HG03442 (cell line): ENCODE results near the gene SLC6A3.
"Not testable (repeated sequence)": the region's sequence is repeated elsewhere in the genome, so short reads cannot be mapped to it uniquely, and the experiment has no call there.

Experiments
- ATAC-seq: cut with Tn5 transposase; IDR thresholded peaks from one replicate; pipeline ENCODE4 v1.9.1; 2021; ENCODE audit warnings: mild to moderate bottlenecking, moderate library complexity; ENCODE audit not compliant: unreplicated experiment

SLC6A3 gene

DNA sequence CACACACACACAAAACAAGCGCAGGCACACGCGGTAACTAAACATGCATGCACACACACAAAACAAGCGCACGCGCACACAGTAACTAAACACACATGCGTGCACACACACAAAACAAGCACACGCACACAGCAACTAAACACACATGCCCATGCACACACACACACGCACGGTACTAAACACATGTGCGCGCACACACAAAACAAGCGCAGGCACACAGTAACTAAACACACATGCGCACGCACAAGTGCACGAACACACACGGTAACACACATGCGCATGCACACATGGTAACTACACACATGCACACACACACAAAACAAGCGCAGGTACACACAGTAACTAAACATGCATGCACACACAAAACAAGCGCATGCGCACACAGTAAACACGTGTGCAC, 19.9 kb upstream of the SLC6A3 start:
- no peak for ATAC-seq

DNA sequence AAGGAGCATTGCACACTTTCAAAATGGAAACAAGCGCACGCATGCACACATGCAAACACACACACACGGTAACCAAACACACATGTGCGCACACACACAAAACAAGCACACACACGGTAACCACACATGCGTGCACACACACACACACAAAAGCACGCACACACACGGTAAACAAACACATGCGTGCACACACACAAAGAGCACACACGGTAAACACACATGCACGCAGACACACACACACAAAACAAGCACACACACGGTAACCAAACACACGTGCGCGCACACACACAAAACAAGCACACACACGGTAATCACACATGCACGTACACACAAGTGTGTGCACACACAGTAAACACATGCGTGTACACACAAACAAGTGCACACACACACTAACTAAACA, 19.3 kb upstream of the SLC6A3 start:
- no peak for ATAC-seq

DNA sequence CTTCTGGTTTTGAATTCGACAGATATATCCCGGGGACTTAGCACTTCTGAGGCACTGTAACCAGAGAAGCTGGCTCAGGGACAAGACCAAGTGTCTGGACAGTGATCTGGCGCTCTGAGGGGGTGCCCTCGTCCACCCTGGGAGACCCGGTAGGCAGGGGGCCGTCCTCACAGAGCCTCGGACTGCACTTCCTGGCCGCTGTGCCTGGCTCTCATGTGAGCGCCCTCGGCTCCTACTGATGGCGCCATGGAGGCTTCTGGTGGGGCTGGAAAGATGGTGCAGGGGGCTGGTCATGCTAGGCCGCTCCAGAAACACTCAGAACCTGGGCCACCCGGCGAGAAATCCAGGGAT, 18.8 kb upstream of the SLC6A3 start:
- no peak for ATAC-seq

DNA sequence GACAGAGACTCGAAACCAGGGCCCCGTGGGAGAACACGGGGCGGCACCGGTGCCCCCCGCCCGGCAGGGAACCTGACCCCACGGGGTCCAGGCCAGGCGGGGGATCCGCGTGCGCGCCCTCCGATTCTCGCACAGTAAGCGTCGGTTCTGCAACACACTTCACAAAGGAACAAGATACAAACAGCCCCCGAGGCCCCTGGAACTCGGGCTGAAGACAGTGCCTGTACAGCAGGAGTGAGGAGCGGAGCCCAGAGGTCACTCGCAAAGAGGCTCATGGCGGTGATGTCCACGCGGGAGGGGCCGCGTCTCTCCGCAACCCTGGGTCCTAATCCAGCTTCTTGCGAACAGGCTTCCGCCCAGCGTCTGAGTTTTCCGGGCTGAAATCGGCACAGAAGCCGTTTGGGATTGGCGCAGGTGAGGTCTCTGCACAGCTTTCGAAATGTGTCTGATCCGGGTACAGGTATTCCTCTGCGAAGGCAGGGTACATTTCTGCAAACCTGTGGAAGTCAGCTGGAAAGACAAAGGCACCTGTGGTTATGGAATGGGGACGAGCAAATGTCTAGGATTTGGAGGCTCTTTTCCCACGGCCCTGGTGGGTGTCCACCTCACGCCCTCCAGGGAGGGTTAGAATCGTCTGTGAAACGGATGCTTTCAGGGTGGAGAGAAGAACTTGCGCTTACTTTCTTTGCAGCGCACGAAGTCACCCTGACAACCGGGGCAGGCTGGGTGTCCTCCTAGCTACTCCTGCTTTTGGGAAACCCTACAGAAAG, 18.3 kb upstream of the SLC6A3 start:
- no peak for ATAC-seq

DNA sequence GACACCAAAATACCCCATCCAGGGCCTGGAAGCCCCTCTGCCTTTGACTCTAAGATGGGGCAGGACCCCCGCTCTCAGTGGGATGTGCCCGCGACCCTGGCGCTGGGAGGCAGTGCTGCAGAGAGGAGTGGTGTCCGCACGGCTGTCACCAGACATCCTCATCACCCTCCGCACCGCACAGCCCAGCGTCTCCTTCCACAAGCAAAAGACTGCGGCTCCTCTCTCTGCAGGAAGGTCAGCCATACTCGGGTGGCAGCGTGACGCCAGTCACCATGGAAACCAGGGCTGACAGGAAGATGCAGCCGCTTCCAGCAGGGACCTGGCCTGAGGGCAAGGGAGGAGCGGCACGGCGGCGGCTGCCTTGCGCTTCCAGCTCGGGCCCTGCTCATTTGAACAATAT, 17.1 kb upstream of the SLC6A3 start:
- no peak for ATAC-seq

DNA sequence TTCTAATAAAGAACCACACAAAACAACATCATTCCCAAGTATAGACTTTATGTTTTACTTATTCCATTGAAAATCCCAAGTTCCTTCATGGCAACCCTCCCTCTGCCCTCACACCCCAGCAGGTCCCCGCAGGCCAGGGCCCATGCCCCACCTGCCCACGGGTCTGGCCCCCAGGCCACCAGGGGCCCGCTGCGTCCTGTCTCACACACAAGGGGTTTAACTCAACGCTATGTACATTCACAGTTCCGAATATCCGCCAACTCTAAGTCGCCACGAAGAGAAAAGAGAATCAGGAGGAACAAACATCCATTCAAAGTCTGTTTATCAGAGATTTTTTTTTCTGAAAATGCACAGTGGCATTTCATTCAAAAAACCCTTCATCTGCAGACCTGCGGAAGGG, 16.2 kb upstream of the SLC6A3 start:
- ATAC-seq, result no peak

DNA sequence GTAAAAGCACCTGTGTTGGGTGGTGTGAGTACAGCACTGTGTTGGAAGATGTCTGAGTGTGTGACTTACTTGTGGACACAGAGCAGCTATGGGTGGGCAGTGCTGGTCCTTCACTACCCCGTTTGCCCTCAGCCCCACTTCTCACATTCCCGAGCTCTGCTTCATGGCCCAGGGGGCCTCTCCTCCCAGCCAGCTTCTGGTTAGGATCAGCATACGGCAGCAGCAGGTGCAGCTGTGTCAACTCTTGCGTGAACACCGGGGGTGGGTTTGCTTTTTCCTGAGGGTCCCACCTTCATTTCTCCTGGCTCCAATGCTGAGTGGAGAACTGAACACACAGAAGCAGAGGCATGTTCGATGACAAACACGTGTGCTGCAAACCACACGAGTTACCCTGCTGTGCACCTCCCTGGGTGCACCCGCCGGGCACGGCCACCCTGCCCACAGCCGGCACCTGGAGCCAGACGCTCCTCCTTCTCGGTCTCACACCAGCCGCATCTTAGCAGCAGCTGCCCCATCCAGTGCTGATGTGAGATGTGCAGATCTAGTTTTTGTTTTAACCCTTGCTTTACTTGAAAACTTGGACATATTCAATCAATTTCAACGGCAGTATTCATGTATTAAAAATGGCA, 14.9 kb upstream of the SLC6A3 start:
- ATAC-seq, result no peak

DNA sequence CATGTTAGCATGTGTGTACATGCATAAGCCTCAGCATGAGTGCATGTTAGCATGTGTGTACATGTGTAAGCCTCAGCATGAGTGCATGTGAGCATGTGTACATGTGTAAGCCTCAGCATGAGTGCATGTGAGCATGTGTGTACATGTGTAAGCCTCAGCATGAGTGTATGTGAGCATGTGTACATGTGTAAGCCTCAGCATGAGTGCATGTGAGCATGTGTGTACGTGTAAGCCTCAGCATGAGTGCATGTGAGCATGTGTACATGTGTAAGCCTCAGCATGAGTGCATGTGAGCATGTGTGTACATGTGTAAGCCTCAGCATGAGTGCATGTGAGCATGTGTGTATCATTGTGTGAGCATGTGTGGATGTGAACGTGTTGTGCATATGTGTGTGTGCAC, 14.2 kb upstream of the SLC6A3 start:
- ATAC-seq, result not testable (repeated sequence)

DNA sequence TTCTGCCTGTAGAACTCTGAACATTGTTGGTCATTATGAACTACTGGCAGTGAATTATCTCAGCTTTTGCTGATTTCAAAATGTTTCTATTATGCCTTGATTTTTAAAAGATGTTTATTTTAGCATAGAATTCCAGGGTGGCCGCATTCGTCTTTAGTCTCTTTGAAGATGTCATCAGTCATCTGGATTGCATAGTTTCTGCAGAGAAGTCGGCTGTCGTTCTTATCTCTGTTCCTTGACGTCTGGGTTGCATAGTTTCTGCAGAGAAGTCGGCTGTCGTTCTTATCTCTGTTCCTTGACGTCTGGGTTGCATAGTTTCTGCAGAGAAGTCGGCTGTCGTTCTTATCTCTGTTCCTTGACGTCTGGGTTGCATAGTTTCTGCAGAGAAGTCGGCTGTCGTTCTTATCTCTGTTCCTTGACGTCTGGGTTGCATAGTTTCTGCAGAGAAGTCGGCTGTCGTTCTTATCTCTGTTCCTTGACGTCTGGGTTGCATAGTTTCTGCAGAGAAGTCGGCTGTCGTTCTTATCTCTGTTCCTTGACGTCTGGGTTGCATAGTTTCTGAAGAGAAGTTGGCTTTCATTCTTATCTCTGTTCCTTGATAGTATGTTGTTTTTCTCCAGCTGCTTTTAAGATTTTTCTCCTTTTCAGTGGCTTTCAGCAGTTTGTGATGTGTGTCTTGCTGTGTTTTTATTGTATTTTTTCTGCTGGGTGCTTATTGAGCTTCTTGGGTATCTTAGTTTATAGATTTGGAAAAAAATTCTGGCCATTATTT, 11.1 kb upstream of the SLC6A3 start:
- not testable (repeated sequence) for ATAC-seq

DNA sequence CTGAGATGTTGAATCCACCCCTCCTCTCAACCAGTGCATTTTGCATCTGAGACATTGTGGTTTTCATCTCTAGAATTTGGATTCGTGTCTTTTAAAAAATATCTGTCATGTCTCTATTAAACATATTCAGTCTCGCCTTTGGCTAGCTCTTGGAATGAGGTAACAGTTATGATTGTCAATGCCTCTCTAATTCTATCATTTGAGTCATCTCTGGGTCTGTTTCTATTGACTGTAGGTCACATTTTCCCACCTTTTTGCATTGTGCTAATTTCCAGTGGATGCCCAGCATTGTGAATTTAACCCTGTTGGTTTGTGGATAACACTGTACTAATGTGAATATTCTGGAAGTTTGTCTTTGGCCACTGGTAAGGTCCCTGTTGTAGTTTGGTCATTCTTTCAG, 8.4 kb upstream of the SLC6A3 start:
- ATAC-seq, result no peak

DNA sequence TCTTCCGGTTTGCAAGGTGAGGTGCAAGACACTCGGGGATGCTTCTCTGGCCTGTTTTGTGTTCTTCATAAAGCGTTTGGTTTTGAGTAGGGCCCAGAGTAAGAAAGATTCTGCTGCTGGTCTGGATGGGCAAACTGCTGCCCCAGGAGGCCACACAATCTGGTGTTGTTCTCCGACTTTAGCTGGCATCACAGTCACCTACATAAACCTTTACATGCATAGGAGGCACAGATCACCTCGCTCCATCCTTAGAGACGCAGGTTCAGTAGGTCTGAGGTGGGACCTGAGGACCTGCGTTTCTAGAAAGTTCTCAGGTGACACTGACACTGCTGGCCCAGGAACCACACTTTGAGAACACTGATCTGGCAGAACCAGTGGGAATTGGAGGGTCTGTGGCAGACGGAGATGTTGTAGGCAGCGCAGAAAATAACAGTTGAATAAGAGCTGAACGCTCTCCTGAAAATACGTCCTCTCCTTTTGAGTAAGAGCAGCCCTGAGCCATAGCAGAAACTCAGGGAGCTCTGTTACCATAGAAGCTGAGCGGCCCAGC, 3.9 kb upstream of the SLC6A3 start:
- no peak for ATAC-seq

DNA sequence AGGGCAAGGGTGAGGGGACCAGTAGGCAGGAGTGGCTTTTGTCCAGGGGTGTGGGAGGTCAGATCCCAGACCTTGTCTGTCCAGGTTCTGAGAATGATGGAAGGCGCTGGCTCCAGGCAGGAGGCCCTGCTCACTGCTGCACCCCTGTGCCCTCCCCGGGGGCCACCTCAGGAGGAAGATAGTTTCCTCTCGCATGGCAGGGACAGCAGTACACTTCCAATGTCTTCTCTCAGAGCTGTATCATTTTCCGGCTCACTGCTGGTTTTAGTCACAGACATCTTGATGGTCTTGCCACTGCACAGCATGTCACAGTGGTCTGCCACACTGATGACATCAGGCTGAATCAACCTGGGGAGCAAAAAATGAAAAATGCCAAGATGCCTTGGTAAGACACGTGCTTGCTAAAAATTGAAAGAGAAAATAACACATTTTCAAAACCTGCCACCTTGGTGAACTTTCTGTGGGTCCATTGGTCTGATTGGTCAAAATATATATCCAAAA, 3.3 kb upstream of the SLC6A3 start:
- no peak for ATAC-seq

DNA sequence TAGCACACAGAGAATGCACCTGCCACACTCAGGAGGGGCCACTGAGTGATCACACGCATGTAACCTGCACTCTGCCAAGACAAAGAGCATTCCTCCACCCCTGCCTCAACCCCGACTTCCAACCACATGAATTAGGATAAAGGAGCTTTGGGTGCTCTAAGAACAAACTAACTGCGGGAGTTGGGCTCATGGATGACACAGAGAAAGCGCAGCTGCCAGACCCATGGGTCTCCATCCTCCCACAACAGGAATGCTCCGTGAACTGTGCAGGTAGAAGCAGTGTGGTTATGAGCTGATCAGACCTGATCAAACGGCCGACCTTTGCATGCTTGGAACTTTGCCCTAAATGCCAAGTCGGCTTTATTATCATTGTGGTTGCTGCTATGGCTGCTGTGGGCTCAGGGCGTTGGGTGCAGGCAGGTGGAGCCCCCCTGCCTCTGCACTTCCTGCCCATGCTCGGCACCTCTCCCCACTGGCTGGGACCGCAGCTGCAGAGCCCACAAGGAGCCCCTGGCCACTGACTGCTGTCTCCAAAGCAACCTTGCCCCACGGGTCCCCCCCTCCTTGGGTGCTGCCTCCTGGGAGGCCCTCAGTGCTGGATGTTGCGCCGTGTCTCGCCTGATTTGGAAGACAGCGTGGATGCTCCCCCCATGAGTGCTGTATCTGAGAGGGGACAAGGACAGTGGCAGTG, 2.6 kb upstream of the SLC6A3 start:
- ATAC-seq, result no peak

DNA sequence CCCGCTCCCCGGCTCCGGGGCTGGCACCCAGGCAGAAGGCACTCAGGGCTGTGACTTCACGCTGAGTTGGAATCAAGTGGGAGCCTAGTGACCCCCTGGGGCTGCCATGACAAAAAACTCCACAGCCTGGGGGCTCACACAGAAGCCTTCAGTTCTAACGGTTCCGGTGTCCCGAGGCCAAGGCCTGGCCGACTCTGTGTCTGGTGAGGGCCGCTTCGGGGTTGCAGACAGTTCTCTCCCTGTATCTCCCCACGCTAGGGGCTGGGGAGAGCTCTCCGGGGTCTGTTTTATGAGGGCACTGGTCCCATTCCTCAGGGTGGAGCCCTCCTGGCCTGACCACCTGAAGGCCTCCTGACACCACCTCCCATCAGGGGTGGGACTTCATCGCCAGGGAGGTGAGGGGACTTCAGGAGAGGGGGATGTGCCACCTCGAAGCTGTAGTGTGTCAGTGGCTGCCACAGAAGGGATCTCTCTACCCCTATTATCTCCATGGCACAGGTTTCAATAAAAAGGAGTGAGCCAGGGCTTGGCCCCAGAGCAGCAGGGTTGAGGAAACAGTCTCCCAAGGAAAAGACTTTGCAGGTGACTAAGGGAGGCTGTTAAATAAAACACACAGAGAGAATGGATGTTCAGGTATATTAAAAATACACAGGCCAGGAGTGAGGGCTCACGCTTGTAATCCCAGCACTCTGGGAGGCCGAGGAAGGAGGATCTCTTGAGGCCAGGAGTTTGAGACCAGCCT, 1.5 kb upstream of the SLC6A3 start:
- no peak for ATAC-seq

DNA sequence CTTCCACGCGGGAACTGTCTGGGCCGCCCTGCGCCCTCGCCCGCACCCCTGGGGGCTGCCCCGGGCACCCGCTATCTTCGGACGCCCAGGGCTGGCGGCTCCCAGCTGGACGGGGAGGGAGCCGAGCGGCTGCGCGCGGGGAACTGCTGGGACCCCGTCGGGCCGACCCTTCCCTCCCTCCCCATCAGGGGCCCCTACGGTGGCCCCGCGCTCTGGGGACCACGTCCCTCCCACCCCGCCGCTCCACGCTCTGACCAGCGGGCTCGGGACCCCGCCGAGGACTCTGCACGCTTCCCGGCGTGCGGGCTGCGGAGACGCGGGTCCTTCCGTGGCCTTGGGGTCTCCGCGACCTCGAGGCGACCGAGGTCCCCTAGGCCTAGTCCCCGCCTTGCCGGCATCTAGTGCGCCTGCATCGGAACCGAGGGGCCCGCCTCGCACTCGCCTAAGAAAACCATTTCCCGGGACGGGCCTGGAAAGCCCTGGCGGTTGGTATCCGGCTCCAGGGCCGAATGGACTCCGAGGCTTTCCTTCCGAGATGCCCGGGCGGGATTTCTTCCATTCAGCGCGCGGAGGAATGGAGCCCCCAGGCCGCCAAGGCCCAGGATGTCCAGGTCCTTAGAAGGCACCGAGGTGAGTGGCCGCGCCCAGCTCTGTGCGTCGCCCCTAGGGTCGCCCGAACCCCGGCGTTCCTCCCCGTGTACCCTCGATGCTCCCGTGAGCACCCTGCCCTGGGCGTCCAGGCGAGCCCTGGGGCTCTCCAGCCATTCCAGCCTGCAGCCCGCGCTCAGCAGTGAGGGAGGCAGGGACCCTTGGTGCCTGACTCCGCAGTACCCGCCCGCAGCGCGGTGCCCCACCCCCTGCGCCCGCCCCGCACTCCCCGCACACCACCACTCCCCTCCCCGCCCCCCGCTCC, 705 bp upstream of the SLC6A3 start:
- ATAC-seq, result no peak

DNA sequence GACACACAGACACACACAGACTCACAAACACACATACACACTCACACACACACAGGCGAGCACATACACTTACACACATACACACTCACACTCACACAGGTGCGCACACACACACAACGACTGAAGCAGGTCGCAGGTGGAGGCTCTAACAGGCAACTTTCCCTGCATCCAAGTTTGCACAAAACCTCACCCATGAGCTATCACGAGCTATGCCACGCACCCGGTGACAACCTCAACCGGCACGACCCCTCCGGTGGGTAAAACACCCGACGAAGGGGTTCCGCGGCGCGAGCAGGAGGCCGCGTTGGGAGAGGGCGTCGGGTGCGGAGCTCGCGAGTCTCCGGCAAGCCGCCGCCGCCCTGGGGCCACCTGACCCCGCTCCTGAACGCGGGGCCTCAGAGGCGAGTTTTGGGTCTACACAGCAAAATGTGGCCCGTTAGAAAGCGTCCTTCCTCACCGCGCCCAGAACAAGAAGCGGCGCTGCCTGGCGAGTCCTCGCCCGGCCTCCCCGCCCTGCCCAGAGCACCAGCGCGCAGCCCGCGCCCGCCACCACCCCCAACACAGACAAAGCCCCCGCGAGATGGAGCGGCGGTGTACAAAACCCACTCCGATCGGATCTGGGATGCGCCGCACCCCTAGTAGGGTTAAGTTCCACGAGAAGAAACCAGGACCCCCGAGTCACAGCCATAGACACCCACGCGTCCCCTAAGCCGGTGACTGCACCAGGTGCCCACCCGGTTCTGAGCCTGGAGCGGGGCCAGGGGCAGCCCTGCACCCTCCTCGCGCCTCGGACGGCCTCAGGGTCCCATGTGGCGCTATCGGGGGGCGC, 665 bp downstream of the SLC6A3 start:
- ATAC-seq, result no peak

DNA sequence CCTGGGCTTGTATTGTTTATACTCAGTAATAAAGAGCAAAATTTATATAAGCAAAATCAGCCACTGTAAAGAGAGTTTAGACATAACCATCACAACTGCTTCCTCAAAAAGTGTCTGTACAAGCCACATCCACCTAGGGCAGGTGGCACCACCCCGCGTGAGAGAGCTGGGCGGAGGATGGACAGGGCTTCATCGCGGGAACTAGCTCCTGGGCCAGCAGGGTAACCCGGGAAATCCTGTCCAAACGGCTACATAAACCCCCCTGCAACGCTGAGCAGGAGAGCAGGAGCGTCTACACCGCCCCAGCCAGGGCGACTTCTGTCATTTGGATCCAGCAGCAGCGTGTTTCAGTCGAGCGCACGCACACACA, 1.3 kb downstream of the SLC6A3 start:
- no peak for ATAC-seq

DNA sequence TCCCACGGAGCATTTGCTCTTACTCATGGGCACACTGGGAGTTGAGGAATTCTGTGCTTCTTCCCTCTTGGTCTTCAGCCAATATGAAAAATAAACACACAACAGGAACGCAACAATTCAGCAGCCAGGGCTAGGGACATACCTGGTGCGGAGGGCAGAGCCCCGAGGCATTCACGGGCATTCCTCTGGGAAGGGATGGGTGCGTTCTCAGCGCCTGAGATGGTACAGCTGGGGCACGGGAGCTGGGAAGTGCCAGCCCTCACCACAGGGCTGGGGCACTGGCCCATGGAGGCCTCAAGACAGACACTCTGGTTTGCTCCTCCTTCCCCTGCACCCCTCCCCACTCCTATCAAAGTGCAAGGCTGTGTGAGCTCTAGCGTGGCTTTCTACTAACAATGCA, 2.1 kb downstream of the SLC6A3 start:
- no peak for ATAC-seq
